ENCODE data around the gene ZNF709. TPM values are rescaled to one million over a fixed set of nuclear protein-coding genes. Genes with fewer than 3 reads are reported as not detected.
A peak's percentile ranks its signal among the peaks of the same experiment; 100 is the strongest.
"Not testable (repeated sequence)": the region's sequence is repeated elsewhere in the genome, so short reads cannot be mapped to it uniquely, and the experiment has no call there.

Gene ZNF709
- total RNA-seq, 1 donor from 2014 or later, result 2.3 TPM

GRCh38 chr19:12453495-12453894 is 31.1 kb downstream of the ZNF709 start:
- no peak for DNase-seq (ENCODE audit: low spot score)

GRCh38 chr19:12450844-12451243 is 33.8 kb downstream of the ZNF709 start:
- DNase-seq (ENCODE audit: low spot score), result no peak

DNA sequence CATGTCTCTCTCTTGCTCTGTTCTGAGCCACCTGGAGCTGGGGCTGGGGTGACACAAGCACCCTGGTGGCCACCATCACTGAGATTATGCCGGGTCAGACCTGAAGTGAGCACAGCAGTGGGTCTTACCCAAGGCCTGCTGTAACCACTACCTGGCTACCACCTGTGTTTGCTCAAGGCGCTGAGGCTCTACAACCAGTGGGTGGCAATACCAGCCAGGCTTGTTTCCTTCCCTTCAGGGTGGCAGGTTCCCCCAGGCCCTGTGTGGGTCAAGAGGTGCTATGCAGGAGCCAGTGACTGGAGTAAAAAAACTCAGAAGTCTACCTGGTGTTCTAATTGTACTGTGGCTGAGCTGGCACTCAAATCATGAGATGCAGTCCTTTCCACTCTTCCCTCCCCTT is 35.8 kb downstream of the ZNF709 start:
- no peak for DNase-seq (ENCODE audit: low spot score)

GRCh38 chr19:12440541-12441316 is 43.9 kb downstream of the ZNF709 start, which contains the start of gene ZNF443:
Gene ZNF443, minus strand, starts transcription at chr19:12441021. Its CDS starts 107 bp downstream, at chr19:12440914.
- peak; percentile 99 for DNase-seq (ENCODE audit: low spot score)

GRCh38 chr19:12439686-12440540 is 44.7 kb downstream of the ZNF709 start:
- not testable (repeated sequence) for DNase-seq (ENCODE audit: low spot score)

GRCh38 chr19:12430726-12431299 is 53.8 kb downstream of the ZNF709 start:
- not testable (repeated sequence) for DNase-seq (ENCODE audit: low spot score)

- DNase-seq (ENCODE audit: low spot score), result no peak
Observed at GRCh38 chr19:12425888-12426274, 58.7 kb downstream of the ZNF709 start.

GRCh38 chr19:12425236-12425887 is 59.3 kb downstream of the ZNF709 start:
- no peak for DNase-seq (ENCODE audit: low spot score)

GRCh38 chr19:12417273-12417672 is 67.3 kb downstream of the ZNF709 start:
- DNase-seq (ENCODE audit: low spot score), result not testable (repeated sequence)

GRCh38 chr19:12411893-12412292 is 72.7 kb downstream of the ZNF709 start:
- DNase-seq (ENCODE audit: low spot score), result no peak

Other genes starting within 250 kb of the ZNF709 start
- 10.5 TPM for gene ZNF44, start 189.9 kb downstream of the ZNF709 start, total RNA-seq
- 2.0 TPM for gene ZNF563, start 151.2 kb downstream of the ZNF709 start, total RNA-seq
- gene ZNF442, start 119.1 kb downstream of the ZNF709 start, total RNA-seq, result 3.3 TPM
- gene ZNF799, start 83.5 kb downstream of the ZNF709 start, total RNA-seq, result 3.3 TPM
- 2.0 TPM for gene ZNF443, start 43.8 kb downstream of the ZNF709 start, total RNA-seq
- gene ZNF564, start 66.7 kb upstream of the ZNF709 start, total RNA-seq, result 7.9 TPM
- 4.6 TPM for gene ZNF490, start 126.0 kb upstream of the ZNF709 start, total RNA-seq
- 24.1 TPM for gene ZNF791, start 126.1 kb upstream of the ZNF709 start, total RNA-seq
- gene MAN2B1, start 181.9 kb upstream of the ZNF709 start, total RNA-seq, result 106 TPM
- 7.2 TPM for gene WDR83, start 182.0 kb upstream of the ZNF709 start, total RNA-seq
- gene DHPS, start 197.1 kb upstream of the ZNF709 start, total RNA-seq, result 46.3 TPM
- gene GNG14, start 203.2 kb upstream of the ZNF709 start, total RNA-seq, result not detected
- 4.4 TPM for gene FBXW9, start 211.8 kb upstream of the ZNF709 start, total RNA-seq
- gene TNPO2, start 239.1 kb upstream of the ZNF709 start, total RNA-seq, result 79.4 TPM
- gene TRIR, start 249.9 kb upstream of the ZNF709 start, total RNA-seq, result 139 TPM

Data from mesenteric fat pad (tissue), 1 donor.